Measurements from ENCODE around the gene MEIS1.

The MEIS1 gene

GRCh38 chr2:66531155-66531554 is 96.2 kb downstream of the MEIS1 start:
- Histone ChIP-seq H3K4me3 (ENCODE audit: low read length) (no peak overlapping the region), H3K36me3 (ENCODE audit: control insufficient read depth, low read length) (no peaks in the 10 kb centered on the region), H3F3A (ENCODE audit: control insufficient read depth, insufficient read depth) (no peaks in the 10 kb centered on the region), H3K9me3 (ENCODE audit: control insufficient read depth, insufficient read depth, low read length) (no peaks in the 10 kb centered on the region), H3K4me1 (ENCODE audit: control insufficient read depth, low read length) (no peaks in the 10 kb centered on the region), H4K20me1 (ENCODE audit: control insufficient read depth, insufficient read depth, low read depth, low read length) (no peaks in the 10 kb centered on the region), H3K4me2 (ENCODE audit: low read length) (no peak overlapping the region), H3K27me3 (ENCODE audit: control insufficient read depth, low read length) (no peaks in the 10 kb centered on the region), H3K79me2 (ENCODE audit: control insufficient read depth, low read length) (no peaks in the 10 kb centered on the region), H3K27ac (ENCODE audit: low read depth, low read length) (no peak overlapping the region), H3K9me2 (replicated peaks; ENCODE audit: control insufficient read depth, low read length) (no peaks in the 10 kb centered on the region)
- no peak for TF ChIP-seq EZH2phosphoT487 (IDR thresholded peaks at IDR 0.05; ENCODE audit: borderline replicate concordance, low read length)
- TF ChIP-seq CTCF (IDR thresholded peaks at IDR 0.05; ENCODE audit: low read depth, low read length, poor library complexity, severe bottlenecking) = no peak

GRCh38 chr2:66531567-66531966 is 96.6 kb downstream of the MEIS1 start:
- Histone ChIP-seq H3K9me3 (ENCODE audit: control insufficient read depth, insufficient read depth, low read length) (no peaks in the 10 kb centered on the region), H4K20me1 (ENCODE audit: control insufficient read depth, insufficient read depth, low read depth, low read length) (no peaks in the 10 kb centered on the region), H3K9me2 (replicated peaks; ENCODE audit: control insufficient read depth, low read length) (no peaks in the 10 kb centered on the region), H3K4me2 (ENCODE audit: low read length) (no peak overlapping the region), H3K4me3 (ENCODE audit: low read length) (no peak overlapping the region), H3F3A (ENCODE audit: control insufficient read depth, insufficient read depth) (no peaks in the 10 kb centered on the region), H3K79me2 (ENCODE audit: control insufficient read depth, low read length) (no peaks in the 10 kb centered on the region), H3K27ac (ENCODE audit: low read depth, low read length) (no peak overlapping the region), H3K36me3 (ENCODE audit: control insufficient read depth, low read length) (no peaks in the 10 kb centered on the region), H3K4me1 (ENCODE audit: control insufficient read depth, low read length) (no peaks in the 10 kb centered on the region), H3K27me3 (ENCODE audit: control insufficient read depth, low read length) (no peaks in the 10 kb centered on the region)
- TF ChIP-seq CTCF (IDR thresholded peaks at IDR 0.05; ENCODE audit: low read depth, low read length, poor library complexity, severe bottlenecking) = no peak
- no peak for TF ChIP-seq EZH2phosphoT487 (IDR thresholded peaks at IDR 0.05; ENCODE audit: borderline replicate concordance, low read length)

- Histone ChIP-seq H3K27ac (ENCODE audit: low read depth, low read length) (no peak overlapping the region), H3F3A (ENCODE audit: control insufficient read depth, insufficient read depth) (no peaks in the 10 kb centered on the region), H3K4me2 (ENCODE audit: low read length) (no peak overlapping the region), H3K36me3 (ENCODE audit: control insufficient read depth, low read length) (no peaks in the 10 kb centered on the region), H3K9me3 (ENCODE audit: control insufficient read depth, insufficient read depth, low read length) (no peaks in the 10 kb centered on the region), H3K27me3 (ENCODE audit: control insufficient read depth, low read length) (no peaks in the 10 kb centered on the region), H3K79me2 (ENCODE audit: control insufficient read depth, low read length) (no peaks in the 10 kb centered on the region), H3K4me1 (ENCODE audit: control insufficient read depth, low read length) (no peaks in the 10 kb centered on the region), H3K4me3 (ENCODE audit: low read length) (no peak overlapping the region), H4K20me1 (ENCODE audit: control insufficient read depth, insufficient read depth, low read depth, low read length) (no peaks in the 10 kb centered on the region), H3K9me2 (replicated peaks; ENCODE audit: control insufficient read depth, low read length) (no peaks in the 10 kb centered on the region)
- TF ChIP-seq CTCF (IDR thresholded peaks at IDR 0.05; ENCODE audit: low read depth, low read length, poor library complexity, severe bottlenecking) = no peak
- TF ChIP-seq EZH2phosphoT487 (IDR thresholded peaks at IDR 0.05; ENCODE audit: borderline replicate concordance, low read length) = no peak
These were observed 98.3 kb downstream of the MEIS1 start for GRCh38 chr2:66532972-66533868.
